PC-9 (cell line): Measurements from ENCODE around the gene PIK3R3. TPM values are rescaled to one million over a fixed set of nuclear protein-coding genes. Genes with fewer than 3 reads are reported as not detected.

Experiments
- BruUV-seq: library from RNA; stranded (reverse); fragments of 400-500 nt; replicated peaks from 2 replicates; lab custom pipeline; 2021; lab: Mats Ljungman, UMichigan
- CTCF ChIA-PET: fragments of 300-600 bp; sonication (Branson Sonifier 250); formaldehyde crosslinking; loops from one replicate; lab custom pipeline; 2022; ENCODE audit warnings: antibody characterized with exemption; lab: Charles Lee
- POLR2A ChIA-PET: fragments of 300-600 bp; sonication (Branson Sonifier 250); formaldehyde crosslinking; loops from one replicate; lab custom pipeline; 2022; ENCODE audit warnings: antibody characterized with exemption; ENCODE audit not compliant: unreplicated experiment; lab: Charles Lee
- DNase-seq, 2 experiments: peaks; one replicate each; pipeline versions ENCODE4 v3.0.0 to v3.0.0-alpha.2; 2015 to 2022; ENCODE audit warnings: mixed read lengths in 1 of 2
- H2AFZ ChIP-seq: fragments of 200-600 bp; sonication (generic); 2 replicates; pipeline ENCODE4 v1.8.1; 2017; ENCODE audit warnings: antibody characterized with exemption
- H3F3A ChIP-seq: fragments of 200-600 bp; sonication (generic); 2 replicates; pipeline ENCODE4 v1.8.1; 2017; ENCODE audit warnings: antibody characterized with exemption, mild to moderate bottlenecking, low read depth; ENCODE audit not compliant: insufficient read depth
- H3K27ac ChIP-seq: fragments of 200-600 bp; sonication (generic); 2 replicates; pipeline ENCODE4 v1.6.1; 2016; ENCODE audit warnings: mixed run types
- H3K27me3 ChIP-seq: fragments of 200-600 bp; sonication (generic); 2 replicates; pipeline ENCODE4 v1.6.1; 2016; ENCODE audit warnings: low read depth, mixed run types; ENCODE audit not compliant: insufficient read depth
- H3K36me3 ChIP-seq: fragments of 200-600 bp; sonication (generic); 2 replicates; pipeline ENCODE4 v1.6.1; 2016; ENCODE audit warnings: low read depth, mixed run types
- H3K4me1 ChIP-seq: fragments of 200-600 bp; sonication (generic); replicated peaks from 2 replicates; pipeline ENCODE4 v1.6.1; 2016; ENCODE audit warnings: mixed run types; ENCODE audit not compliant: insufficient read depth
- H3K4me2 ChIP-seq: fragments of 200-600 bp; sonication (generic); 2 replicates; pipeline ENCODE4 v1.6.1; 2017; ENCODE audit warnings: mixed run types
- H3K4me3 ChIP-seq: fragments of 200-600 bp; sonication (generic); 2 replicates; pipeline ENCODE4 v1.6.1; 2016; ENCODE audit warnings: mixed run types
- H3K79me2 ChIP-seq: fragments of 200-600 bp; sonication (generic); 2 replicates; pipeline ENCODE4 v1.6.1; 2017; ENCODE audit warnings: low read depth, mixed run types
- H3K9me2 ChIP-seq: fragments of 200-600 bp; sonication (generic); 2 replicates; pipeline ENCODE4 v1.8.1; 2017; ENCODE audit warnings: mild to moderate bottlenecking; ENCODE audit not compliant: insufficient read depth
- H3K9me3 ChIP-seq: fragments of 200-600 bp; sonication (generic); 2 replicates; pipeline ENCODE4 v1.8.1; 2016; ENCODE audit warnings: low read depth; ENCODE audit not compliant: insufficient read depth
- H4K20me1 ChIP-seq: fragments of 200-600 bp; sonication (generic); 2 replicates; pipeline ENCODE4 v1.8.1; 2017; ENCODE audit not compliant: insufficient read depth
- EZH2 ChIP-seq: fragments of 200-600 bp; sonication (generic); IDR thresholded peaks from 2 replicates; pipeline ENCODE4 v1.8.0; 2017; ENCODE audit warnings: antibody characterized with exemption, low read depth
- intact Hi-C: fragments of 100-400 bp; cut with micrococcal nuclease; formaldehyde crosslinking; loops from one replicate; pipeline ENCODE4 v1.10.0; 2022; ENCODE audit not compliant: unreplicated experiment
- total RNA-seq: library from RNA; stranded (reverse); gene quantifications from 2 replicates; pipeline ENCODE4 v1.2.3, GENCODE V29; 2021
- TF ChIP-seq, protein P1 (sequence below): fragments of 200-600 bp; sonication (generic); conservative IDR thresholded peaks from 2 replicates; pipeline ENCODE4 v1.6.1; 2017; ENCODE audit warnings: mixed run types, antibody characterized with exemption, mild to moderate bottlenecking, moderate library complexity

The PIK3R3 gene
- total RNA-seq, 1 experiment from 2014 or later, result 44.2 TPM

DNA sequence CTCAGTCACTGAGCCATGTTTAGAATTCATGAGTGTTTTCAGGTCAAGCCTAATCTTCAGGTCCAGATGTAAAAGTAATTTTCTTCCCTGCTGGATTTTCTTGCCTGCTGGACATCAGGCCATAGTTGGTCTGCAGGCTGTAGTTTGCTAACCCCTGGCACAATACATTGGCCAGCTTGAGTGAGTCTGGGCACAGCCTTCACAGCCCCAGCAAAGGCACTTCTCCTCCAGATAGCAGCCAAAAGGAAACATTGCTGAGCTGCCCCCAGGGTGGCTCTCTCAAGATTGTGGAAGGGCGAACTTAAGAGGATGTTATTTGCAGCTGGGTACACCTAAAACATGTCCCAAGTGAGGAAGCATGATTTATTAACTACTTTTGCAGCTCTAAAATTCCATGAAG lies 126.8 kb downstream of the PIK3R3 start:
- no peaks in the 10 kb centered on the region for H3K79me2 ChIP-seq

GRCh38 chr1:46004492-46004891 lies 127.9 kb downstream of the PIK3R3 start:
- BruUV-seq, result no TSS peak
- H3K4me1 ChIP-seq, result no peaks in the 10 kb centered on the region
- no peak overlapping the region for H3K27ac ChIP-seq
- H3K4me2 ChIP-seq, result no peak overlapping the region
- ChIA-PET POLR2A (no interaction called here), CTCF (interaction anchor here (0.6 kb wide), 1 partner anchor 557 kb away, joined by 3 read pairs; no protein-coding TSS in a partner anchor)
- intact Hi-C loops, result no loop called here
- H3K9me2 ChIP-seq, result no peaks in the 10 kb centered on the region
- no peak for TF ChIP-seq EZH2
- TF ChIP-seq, protein P1, sequence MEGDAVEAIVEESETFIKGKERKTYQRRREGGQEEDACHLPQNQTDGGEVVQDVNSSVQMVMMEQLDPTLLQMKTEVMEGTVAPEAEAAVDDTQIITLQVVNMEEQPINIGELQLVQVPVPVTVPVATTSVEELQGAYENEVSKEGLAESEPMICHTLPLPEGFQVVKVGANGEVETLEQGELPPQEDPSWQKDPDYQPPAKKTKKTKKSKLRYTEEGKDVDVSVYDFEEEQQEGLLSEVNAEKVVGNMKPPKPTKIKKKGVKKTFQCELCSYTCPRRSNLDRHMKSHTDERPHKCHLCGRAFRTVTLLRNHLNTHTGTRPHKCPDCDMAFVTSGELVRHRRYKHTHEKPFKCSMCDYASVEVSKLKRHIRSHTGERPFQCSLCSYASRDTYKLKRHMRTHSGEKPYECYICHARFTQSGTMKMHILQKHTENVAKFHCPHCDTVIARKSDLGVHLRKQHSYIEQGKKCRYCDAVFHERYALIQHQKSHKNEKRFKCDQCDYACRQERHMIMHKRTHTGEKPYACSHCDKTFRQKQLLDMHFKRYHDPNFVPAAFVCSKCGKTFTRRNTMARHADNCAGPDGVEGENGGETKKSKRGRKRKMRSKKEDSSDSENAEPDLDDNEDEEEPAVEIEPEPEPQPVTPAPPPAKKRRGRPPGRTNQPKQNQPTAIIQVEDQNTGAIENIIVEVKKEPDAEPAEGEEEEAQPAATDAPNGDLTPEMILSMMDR, result no peak
- no peaks in the 10 kb centered on the region for H3K9me3 ChIP-seq
- no peaks in the 10 kb centered on the region for H3K36me3 ChIP-seq
- no peak for DNase-seq
- no peaks in the 10 kb centered on the region for H3F3A ChIP-seq
- no peaks in the 10 kb centered on the region for H3K79me2 ChIP-seq
- H2AFZ ChIP-seq, result no peak overlapping the region
- H3K4me3 ChIP-seq, result no peak overlapping the region
- no peaks in the 10 kb centered on the region for H4K20me1 ChIP-seq
- H3K27me3 ChIP-seq, result no peaks in the 10 kb centered on the region

More for the DNA sequence above, 126.8 kb downstream of the PIK3R3 start:
- no peak overlapping the region for H3K4me3 ChIP-seq
- POLR2A ChIA-PET, result no interaction called here
- H3K27ac ChIP-seq, result no peak overlapping the region
- H3K4me1 ChIP-seq, result no peaks in the 10 kb centered on the region
- no peaks in the 10 kb centered on the region for H3K27me3 ChIP-seq
- H3K9me2 ChIP-seq, result no peaks in the 10 kb centered on the region
- no peaks in the 10 kb centered on the region for H4K20me1 ChIP-seq
- no peaks in the 10 kb centered on the region for H3K9me3 ChIP-seq
- intact Hi-C loops, result no loop called here
- no peak overlapping the region for H3K4me2 ChIP-seq
- H2AFZ ChIP-seq, result no peak overlapping the region
- H3K36me3 ChIP-seq, result no peaks in the 10 kb centered on the region
- BruUV-seq, result no TSS peak
- no peak for DNase-seq
- H3F3A ChIP-seq, result no peaks in the 10 kb centered on the region
- TF ChIP-seq, protein P1, result no peak
- no peak for TF ChIP-seq EZH2
- CTCF ChIA-PET, result no interaction called here

GRCh38 chr1:46003315-46003714 lies 129.1 kb downstream of the PIK3R3 start:
- Histone ChIP-seq H2AFZ (no peak overlapping the region), H3K4me3 (no peak overlapping the region), H3K36me3 (no peaks in the 10 kb centered on the region), H3K27me3 (no peaks in the 10 kb centered on the region), H3K9me3 (no peaks in the 10 kb centered on the region), H3K4me2 (no peak overlapping the region), H3F3A (no peaks in the 10 kb centered on the region), H3K9me2 (no peaks in the 10 kb centered on the region), H3K79me2 (no peaks in the 10 kb centered on the region), H4K20me1 (no peaks in the 10 kb centered on the region), H3K4me1 (no peaks in the 10 kb centered on the region), H3K27ac (no peak overlapping the region)
- CTCF ChIA-PET, result no interaction called here
- POLR2A ChIA-PET, result no interaction called here
- no peak for DNase-seq
- intact Hi-C loops, result no loop called here
- TF ChIP-seq, protein P1, result no peak
- no peak for TF ChIP-seq EZH2
- no TSS peak for BruUV-seq
